Right lobe of liver (tissue), 6 donors: ENCODE data around the gene PLD5. TPM values are rescaled to one million over a fixed set of nuclear protein-coding genes. Genes with fewer than 3 reads are reported as not detected.
"Not testable (repeated sequence)": the region's sequence is repeated elsewhere in the genome, so short reads cannot be mapped to it uniquely, and the experiment has no call there.

Source experiments
- ATAC-seq, 4 donors: fragments of 200-7000 bp; cut with Tn5 transposase; one replicate each; pipeline ENCODE4 v1.9.1; 2020; ENCODE audit warnings: mild to moderate bottlenecking in 4 of 4, moderate library complexity in 4 of 4
- DNase-seq, 3 donors: peaks; one replicate each; pipeline ENCODE4 v3.0.0-alpha.2; 2020
- H3K27ac ChIP-seq, 3 donors: fragments of 200-600 bp; one replicate each; pipeline ENCODE4 v1.8.0; 2022
- H3K27me3 ChIP-seq, 2 donors: fragments of 200-600 bp; one replicate each; pipeline ENCODE4 v1.8.0; 2022
- H3K36me3 ChIP-seq, 4 donors: fragments of 200-600 bp; sonication (generic) in 1 of 4; one replicate each; pipeline versions ENCODE4 v1.5.1 to v1.8.0; 2017 to 2022; ENCODE audit warnings: control low read depth in 1 of 4
- H3K4me1 ChIP-seq, 4 donors: fragments of 200-600 bp; sonication (generic) in 1 of 4; one replicate each; pipeline versions ENCODE4 v1.5.1 to v1.8.0; 2017 to 2022; ENCODE audit warnings: control low read depth in 1 of 4
- H3K4me3 ChIP-seq, 3 donors: fragments of 200-600 bp; one replicate each; pipeline ENCODE4 v1.8.0; 2022
- H3K9me3 ChIP-seq, 4 donors: fragments of 200-600 bp; sonication (generic) in 1 of 4; one replicate each; pipeline versions ENCODE4 v1.5.1 to v1.8.0; 2017 to 2022; ENCODE audit warnings: control low read depth in 1 of 4
- CTCF ChIP-seq, 4 donors: fragments of 200-600 bp in 3 of 4; fragments of 450-650 bp in 1 of 4; IDR thresholded peaks; one replicate each; pipeline versions ENCODE4 v1.5.1 to v1.8.0; 2016 to 2022; ENCODE audit warnings: antibody characterized with exemption in 4 of 4, mild to moderate bottlenecking in 2 of 4
- POLR2A ChIP-seq: fragments of 450-650 bp; IDR thresholded peaks from one replicate; pipeline ENCODE4 v1.6.1; 2017; ENCODE audit warnings: antibody characterized with exemption, mild to moderate bottlenecking
- WGBS: methylation state at CpG from one replicate; pipeline ENCODE4 v1.1.6; 2018; ENCODE audit warnings: low coverage, low lambda C conversion rate; ENCODE audit not compliant: insufficient coverage; ENCODE audit errors: missing lambda C conversion rate; 5-methylcytosine and 5-hydroxymethylcytosine counted together
- intact Hi-C, 2 donors: fragments of 100-400 bp; cut with DNase I; formaldehyde crosslinking; loops; one replicate each; pipeline versions ENCODE4 v1.11.2 to v1.14.1; 2022
- total RNA-seq, 6 experiments: library from RNA; depleted of rRNA in 2 of 6; stranded (reverse); fragments of >200 nt in 2 of 6; fragmentation: NEBNext Ultra II Directional in 3 of 6; extraction: Animal tissue kit (Norgen Biotek cat#: 25700) in 3 of 6; gene quantifications; one replicate each; pipeline versions ENCODE4 v1.1.0 to v1.2.4, GENCODE V29; 2016 to 2023
- donor health status: DM: no; HTN: yes; CAD: no.
- donor health status: DM: no; HTN: no; CAD: no.
- donor health status: DM: no; HTN: no; CAD: no.
- donor health status: DM: no; HTN: yes; CAD: no.
- donor health status: DM: no; HTN: yes; CAD: no.

The PLD5 gene
- total RNA-seq, 6 experiments from 2014 or later = 0.07 to 0.26 (median 0.15) TPM; not detected in 3

DNA sequence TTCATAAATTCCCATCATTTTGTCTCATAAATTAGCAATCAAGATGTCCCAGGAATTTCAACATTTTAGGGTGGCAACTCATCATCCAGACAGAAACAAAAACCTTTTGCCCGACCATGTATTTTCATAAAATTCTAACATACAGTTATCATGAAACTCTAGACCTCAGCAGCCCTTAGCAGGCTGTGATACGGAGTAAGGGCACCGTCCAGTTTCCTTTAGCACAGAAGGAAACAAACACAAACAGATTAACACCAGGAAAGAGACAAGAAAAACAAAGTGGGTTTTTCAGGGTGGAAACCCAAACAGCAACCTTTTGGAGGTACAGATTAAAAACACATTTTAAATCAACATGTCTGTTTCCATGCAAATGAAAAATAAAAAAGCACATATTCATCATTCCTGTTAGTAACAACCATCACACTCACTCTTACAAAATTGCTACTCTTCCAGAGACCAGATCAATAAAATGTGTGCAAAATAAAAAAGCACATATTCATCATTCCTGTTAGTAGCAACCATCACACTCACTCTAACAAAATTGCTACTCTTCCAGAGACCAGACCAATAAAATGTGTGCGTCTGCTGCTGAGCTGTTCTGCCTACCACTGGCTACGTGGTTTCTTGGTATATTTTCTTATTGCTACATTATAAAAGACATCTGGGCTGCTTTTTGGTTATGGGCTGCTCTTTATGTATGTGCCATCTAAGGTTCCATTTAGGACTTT lies 241.6 kb downstream of the PLD5 start:
- H3K27me3 ChIP-seq, H3K27ac ChIP-seq, DNase-seq, H3K4me1 ChIP-seq, ATAC-seq, H3K4me3 ChIP-seq, H3K9me3 ChIP-seq, intact Hi-C loops, H3K36me3 ChIP-seq: not testable (repeated sequence)
- 33% methylated on average over 5 of the region's 5 CpGs for WGBS

DNA sequence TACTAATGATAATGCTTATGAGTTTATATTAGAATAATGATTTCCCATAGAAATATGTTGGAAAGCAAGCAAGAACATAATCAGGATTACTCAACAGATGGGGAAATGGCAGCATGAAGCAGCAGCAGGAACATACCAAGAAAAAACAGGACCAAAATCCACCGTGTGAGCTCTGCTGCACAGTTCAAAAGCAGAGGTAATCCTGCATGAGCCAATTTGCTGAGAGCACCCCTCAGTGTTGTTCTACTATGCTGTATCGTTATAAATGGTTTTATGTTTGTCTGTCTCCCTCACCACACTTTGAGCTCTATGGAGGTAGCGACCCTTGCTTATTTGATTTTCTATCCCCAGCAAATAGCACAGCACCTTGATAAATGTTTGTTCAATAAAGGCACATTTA lies 246.1 kb downstream of the PLD5 start:
- intact Hi-C loops, H3K4me1 ChIP-seq, DNase-seq, H3K27ac ChIP-seq, H3K9me3 ChIP-seq, ATAC-seq, H3K36me3 ChIP-seq, H3K27me3 ChIP-seq, H3K4me3 ChIP-seq: not testable (repeated sequence)
- WGBS = 50% methylated on average over 3 of the region's 3 CpGs

- intact Hi-C loops, H3K27ac ChIP-seq, H3K4me1 ChIP-seq, DNase-seq, H3K4me3 ChIP-seq, H3K27me3 ChIP-seq, H3K9me3 ChIP-seq, H3K36me3 ChIP-seq, ATAC-seq: not testable (repeated sequence)
- WGBS = 86% methylated on average over 4 of the region's 6 CpGs
Observed at GRCh38 chr1:242276769-242277168, 247.7 kb downstream of the PLD5 start.

DNA sequence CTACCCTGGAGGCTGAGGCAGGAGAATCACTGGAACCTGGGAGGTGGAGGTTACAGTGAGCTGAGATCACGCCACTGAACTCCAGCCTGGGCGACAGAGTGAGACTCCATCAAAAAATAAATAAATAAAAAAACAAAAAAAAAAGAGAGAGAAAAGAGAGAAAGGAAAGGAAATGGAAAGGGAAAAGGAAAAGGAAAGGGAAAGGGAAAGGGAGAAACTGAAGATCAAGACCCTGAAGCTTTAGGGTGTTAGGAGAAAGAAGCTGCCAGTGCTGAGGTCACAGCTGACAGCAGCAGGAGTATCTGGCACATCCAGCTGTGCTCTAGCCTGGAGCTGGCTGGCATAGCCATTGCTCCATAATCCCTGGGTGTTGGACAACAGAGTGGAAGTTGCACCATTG lies 257.5 kb downstream of the PLD5 start:
- H3K27me3 ChIP-seq, H3K4me3 ChIP-seq, ATAC-seq, H3K27ac ChIP-seq, DNase-seq, H3K36me3 ChIP-seq, intact Hi-C loops, H3K4me1 ChIP-seq, H3K9me3 ChIP-seq: not testable (repeated sequence)
- WGBS = 69% methylated on average over 2 of the region's 2 CpGs

DNA sequence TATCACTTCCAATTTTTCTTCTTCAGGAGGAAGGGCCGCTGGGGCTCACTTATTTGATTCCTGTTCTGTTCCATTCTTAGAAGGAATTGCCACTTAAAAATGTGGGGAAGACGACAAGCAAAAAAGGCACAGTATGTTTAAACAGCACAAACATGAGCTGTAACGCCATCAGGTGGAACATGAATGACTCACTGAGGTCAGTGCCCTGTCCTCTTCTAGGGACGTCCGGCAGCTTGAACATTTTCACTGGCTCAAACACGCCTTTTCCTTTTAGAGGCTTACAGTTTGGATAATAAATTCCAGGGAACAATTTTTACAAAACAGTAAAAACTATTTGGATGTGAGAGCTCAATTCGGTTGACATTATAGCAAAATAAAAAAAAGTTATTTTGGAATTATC lies 260.1 kb downstream of the PLD5 start:
- H3K4me3 ChIP-seq, H3K36me3 ChIP-seq, H3K27ac ChIP-seq, intact Hi-C loops, H3K9me3 ChIP-seq, H3K4me1 ChIP-seq, DNase-seq, H3K27me3 ChIP-seq: not testable (repeated sequence)
- peak in 2 of 4 donors; percentile 51 to 54 for ATAC-seq
- WGBS = 28% methylated on average over 7 of the region's 7 CpGs

DNA sequence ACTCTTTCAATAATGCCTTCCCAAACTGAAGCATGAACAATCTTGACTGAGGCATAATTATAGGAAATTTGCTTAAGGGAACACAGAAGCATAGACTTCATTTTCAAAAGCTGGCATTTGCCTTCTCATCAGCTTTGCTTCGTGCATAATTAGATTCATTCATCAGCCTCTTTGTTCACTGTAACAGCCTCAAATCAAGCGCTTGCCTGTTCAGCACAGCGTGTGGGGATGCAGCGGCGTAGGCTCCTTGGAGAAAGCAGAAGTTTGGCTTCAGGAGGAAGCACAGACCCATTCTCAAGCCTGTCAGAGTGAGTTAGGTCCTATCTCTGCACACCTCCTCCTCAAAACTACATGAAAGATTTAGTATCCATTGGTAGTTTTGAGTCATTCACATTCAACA lies 279.2 kb downstream of the PLD5 start:
- 52% methylated on average over 5 of the region's 5 CpGs for WGBS
- ATAC-seq = no peak
- no peak for TF ChIP-seq POLR2A
- no peak for TF ChIP-seq CTCF (IDR thresholded peaks at IDR 0.05)
- Histone ChIP-seq H3K4me3 (no peak overlapping the region), H3K27me3 (no peaks in the 10 kb centered on the region), H3K4me1 (no peaks in the 10 kb centered on the region), H3K36me3 (no peaks in the 10 kb centered on the region), H3K9me3 (no peaks in the 10 kb centered on the region), H3K27ac (no peak overlapping the region)
- intact Hi-C loops = no loop called here
- DNase-seq = no peak

GRCh38 chr1:242243472-242243871 lies 281.0 kb downstream of the PLD5 start:
- Histone ChIP-seq H3K4me1 (no peaks in the 10 kb centered on the region), H3K27ac (no peak overlapping the region), H3K9me3 (no peaks in the 10 kb centered on the region), H3K36me3 (no peaks in the 10 kb centered on the region), H3K27me3 (no peaks in the 10 kb centered on the region), H3K4me3 (no peak overlapping the region)
- no peak for DNase-seq
- TF ChIP-seq CTCF (IDR thresholded peaks at IDR 0.05) (no peak), POLR2A (no peak)
- 8% methylated on average over 1 of the region's 1 CpG for WGBS
- ATAC-seq = peak; percentile 28 to 70 (median 56)
- intact Hi-C loops = no loop called here
